D721Med (cell line): ENCODE measurements around the gene COL23A1.

Experiments
- DNase-seq: peaks from one replicate; pipeline ENCODE4 v3.0.0; 2011; ENCODE audit warnings: low spot score; ENCODE audit not compliant: insufficient read length
- FAIRE-seq: peaks from 2 replicates; lab custom pipeline; 2011; peaks lifted over from hg19 to GRCh38; lab: Jason Lieb, UNC
- CTCF ChIP-seq: IDR thresholded peaks from 2 replicates; pipeline ENCODE4 v1.5.1; 2012; ENCODE audit warnings: mild to moderate bottlenecking, control low read depth; ENCODE audit not compliant: insufficient read depth; ENCODE audit errors: missing control alignments

COL23A1 gene

GRCh38 chr5:178440181-178440580 is 150.0 kb downstream of the COL23A1 start:
- TF ChIP-seq CTCF: no peak
- DNase-seq (no peak), FAIRE-seq (no peak)

DNA sequence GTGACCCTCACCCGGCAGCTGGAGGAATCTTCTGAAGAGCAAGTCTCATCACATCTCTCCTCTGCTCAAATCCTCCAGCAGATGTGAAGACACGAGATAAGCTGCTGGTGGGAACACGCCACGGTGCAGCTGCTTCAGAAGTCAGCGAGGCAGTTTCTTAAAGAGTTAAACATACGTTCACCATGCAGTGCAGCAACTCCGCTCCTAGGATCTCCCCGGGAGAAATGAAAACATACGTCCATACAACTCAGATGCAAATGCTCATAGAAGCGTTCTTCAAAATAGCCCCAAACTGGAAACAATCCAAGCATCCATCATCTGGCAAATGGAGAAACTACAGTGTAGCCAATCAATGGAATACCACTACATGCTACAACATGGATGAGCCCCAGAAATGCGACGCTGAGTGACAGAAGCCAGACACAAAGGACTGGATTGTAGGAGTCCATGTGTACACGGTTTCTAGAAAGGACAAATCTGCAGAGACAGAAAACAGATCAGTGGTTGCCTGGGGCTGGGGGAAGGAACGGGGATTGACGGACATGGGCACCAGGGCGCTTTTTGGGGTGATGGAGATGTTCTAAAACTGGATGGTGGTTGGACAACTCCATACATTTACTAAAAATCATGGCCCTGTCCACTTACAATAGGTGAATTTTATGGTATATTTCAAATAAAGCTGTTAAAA is 150.6 kb downstream of the COL23A1 start:
- TF ChIP-seq CTCF: no peak
- FAIRE-seq: no peak
- DNase-seq: no peak

DNA sequence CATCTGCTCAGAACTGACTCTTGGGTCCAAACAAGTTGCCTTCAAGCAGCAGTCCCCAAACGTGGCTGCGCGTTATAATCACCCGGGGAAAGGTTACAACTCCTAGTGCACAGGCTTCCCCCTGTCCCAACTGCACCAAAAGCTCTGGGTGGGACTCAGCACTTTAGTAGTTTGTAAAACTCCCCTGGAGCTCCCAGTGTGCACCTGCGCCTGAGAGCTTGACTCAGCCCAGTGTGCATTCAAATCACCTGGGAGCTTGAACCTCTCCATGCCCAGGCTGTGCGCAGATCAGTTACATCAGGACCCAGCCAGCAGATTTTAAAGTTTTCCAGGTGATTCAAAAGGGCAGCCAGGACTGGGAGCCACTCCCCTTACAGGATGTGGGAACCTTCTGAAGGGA is 151.4 kb downstream of the COL23A1 start:
- FAIRE-seq (no peak), DNase-seq (no peak)
- no peak for TF ChIP-seq CTCF

DNA sequence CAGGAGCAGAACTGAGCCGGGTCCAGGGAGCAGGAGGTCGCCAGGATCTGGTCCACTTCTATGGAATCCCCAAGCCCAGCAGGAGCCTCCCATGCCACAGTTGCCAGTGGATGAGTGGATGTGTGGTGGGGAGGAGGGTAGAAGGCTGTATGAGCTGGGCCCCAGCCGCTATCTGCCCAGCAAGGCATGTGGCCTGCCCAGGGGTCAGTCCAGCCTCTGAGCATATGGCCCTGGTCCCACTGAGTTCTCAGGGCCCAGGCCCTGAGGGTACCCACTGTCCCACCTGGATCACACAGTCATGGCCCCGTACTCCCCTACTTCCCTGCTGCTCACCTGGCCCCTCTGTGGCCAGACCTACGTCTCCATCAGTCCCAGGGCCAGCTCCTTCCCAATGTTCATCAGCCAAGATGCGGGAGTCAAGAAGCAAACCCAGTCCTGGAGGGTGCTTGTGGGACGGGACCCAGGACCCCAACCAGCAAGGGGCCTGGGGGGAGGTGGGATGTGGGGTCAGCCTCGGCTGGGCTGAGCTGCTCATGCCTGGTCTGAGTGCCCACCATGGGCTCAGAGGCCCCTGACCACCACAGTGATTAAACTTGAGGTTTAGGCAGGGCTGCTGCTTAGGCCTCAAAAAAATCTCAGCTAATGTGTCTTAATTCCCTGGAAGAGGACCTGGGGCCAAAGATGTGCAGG is 152.7 kb downstream of the COL23A1 start:
- DNase-seq: no peak
- FAIRE-seq: no peak
- no peak for TF ChIP-seq CTCF

GRCh38 chr5:178436326-178436940 is 153.8 kb downstream of the COL23A1 start:
- DNase-seq: no peak
- TF ChIP-seq CTCF: no peak
- no peak for FAIRE-seq

GRCh38 chr5:178435321-178436238 is 154.6 kb downstream of the COL23A1 start:
- DNase-seq (no peak), FAIRE-seq (no peak)
- TF ChIP-seq CTCF: no peak
